NOMO-1 treated with DMSO at 0.1 percent for 48 hours (cell line): Measurements from ENCODE around the gene ADCY2.
"Not testable (repeated sequence)": the region's sequence is repeated elsewhere in the genome, so short reads cannot be mapped to it uniquely, and the experiment has no call there.

ENCODE experiments used
- DNase-seq: peaks from one replicate; lab custom pipeline; 2025; ENCODE audit not compliant: unreplicated experiment; lab: John Stamatoyannopoulos, UW

The ADCY2 gene

DNA sequence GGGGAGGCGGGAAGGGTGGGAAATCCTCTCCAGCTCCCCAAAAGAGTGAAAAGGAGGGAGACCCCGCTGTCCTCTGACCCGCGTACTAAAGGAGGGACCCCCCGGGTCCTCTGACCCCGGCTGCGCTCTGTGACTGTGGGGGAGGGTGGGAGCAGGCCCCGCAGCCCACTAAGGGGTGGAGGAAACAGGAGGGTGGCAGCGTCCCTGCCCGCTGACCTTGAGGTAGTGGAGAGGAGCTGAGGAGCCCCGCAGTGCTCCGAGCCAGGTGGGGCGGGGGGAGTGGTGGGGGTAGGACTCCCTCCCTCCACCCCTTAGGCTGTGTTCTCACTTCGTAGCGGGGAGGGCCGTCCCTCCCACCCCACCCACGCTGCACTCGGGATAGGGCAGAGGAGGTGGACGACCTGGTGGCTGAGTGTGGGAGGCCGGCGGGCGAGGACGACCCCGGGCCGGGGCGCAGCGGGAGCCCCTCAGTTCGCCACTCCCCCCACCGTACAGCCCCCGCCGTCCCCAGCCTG lies 449 bp upstream of the ADCY2 start:
- no peak for DNase-seq

DNA sequence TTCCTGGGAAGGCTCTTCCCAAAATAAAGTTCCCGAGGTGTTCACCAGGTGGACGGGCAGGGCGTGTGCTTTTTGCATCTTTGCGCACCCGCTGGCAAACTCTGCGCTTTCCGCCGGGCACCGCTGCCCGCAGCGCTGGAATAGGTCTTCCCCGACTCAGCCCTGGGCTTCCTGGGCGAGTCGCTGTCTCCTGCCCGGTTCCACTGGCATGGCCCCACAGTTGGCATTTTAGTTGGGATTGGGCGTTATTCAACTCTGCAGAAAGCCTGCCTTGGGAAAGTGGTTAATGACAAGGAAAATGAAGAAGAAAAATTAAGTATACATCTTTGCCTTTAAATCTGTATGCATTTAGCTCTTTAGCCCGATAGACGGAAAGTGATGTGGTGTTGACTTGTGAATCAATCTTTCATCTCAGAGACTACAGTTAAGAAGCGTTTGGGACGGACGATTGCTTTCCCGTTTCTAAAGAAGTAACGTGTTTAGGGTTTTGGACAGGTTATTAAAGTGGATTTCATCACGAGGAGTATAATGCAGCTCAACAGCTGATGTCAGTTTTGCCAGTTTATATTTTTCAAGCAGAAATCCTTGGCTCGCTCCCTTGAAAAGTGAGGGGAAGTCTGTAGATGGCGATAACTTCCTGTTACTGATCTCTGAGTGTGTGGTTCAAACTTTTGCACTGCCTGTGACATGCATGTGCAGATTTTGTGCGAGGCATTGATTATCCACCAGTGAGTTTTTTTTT lies 946 bp downstream of the ADCY2 start:
- peak; percentile 81 for DNase-seq

DNA sequence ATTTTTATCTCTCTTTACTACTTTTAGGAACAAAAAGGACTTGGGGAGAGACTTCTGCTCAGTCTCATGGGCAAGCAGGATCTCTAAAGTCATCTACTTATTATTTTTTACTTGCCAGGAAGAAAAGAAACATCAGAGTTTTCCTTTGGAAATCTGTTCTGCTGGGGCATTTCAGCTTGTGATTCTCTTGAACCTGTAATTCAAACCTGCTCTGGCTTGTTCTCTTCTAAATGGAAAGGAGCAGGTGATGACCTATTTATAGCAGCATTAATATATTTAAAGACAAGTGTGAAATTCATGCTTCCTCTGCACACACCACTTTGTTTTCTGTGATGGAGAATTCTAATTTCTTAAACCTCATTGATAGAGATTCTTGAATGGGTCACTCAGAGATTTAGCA lies 2.0 kb downstream of the ADCY2 start:
- no peak for DNase-seq

DNA sequence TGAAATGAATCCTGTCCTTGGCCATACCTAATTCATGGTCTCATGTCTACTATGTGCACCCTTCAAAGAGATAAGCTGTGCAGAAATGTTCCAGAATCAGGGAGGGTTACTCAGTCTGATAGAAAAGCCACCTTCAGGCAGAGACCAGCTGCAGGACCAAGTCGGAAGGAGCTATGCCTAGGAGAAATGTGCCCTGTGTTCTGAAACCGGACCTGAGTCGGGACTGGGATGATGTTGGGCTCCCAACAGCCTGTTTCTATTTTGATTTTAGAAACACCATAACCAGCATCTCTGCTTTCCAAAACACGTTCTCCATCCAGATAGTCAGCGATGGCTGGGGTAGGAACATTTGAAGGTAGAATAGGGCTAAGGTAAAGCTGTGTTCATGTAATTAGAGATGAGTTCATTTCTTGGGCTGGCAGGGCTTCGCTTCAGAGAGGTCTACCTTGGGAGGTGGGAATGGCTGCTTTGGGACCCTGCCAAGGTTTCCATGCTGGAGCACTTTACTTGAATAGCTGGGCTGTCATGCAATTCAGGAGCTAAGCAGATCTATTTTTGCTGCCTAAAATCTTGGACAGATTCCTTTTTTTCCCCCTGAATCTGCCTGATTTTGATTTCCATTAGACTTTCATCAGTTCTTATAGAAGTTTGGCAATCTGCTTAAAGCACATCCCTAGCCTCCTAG lies 2.8 kb downstream of the ADCY2 start:
- no peak for DNase-seq

DNA sequence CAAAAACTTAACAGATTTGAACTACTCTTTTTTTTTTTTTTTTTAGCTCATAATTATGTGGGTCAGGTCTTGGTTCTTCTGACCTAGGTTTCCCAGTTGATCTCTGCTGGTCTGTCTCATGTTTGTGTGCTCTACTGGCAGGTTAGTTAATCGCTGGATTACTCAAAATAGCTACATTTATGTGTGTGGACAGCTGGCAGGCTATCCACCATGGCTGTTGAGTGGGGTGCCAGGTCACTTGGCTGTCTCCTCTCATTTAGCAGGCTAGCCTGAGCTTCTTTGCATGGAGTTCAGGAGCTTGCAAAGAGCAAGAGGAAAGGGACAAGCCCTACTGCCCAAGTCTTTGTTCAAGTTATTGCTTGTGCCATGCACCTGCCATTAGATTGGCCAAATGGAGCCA lies 9.3 kb downstream of the ADCY2 start:
- no peak for DNase-seq

DNA sequence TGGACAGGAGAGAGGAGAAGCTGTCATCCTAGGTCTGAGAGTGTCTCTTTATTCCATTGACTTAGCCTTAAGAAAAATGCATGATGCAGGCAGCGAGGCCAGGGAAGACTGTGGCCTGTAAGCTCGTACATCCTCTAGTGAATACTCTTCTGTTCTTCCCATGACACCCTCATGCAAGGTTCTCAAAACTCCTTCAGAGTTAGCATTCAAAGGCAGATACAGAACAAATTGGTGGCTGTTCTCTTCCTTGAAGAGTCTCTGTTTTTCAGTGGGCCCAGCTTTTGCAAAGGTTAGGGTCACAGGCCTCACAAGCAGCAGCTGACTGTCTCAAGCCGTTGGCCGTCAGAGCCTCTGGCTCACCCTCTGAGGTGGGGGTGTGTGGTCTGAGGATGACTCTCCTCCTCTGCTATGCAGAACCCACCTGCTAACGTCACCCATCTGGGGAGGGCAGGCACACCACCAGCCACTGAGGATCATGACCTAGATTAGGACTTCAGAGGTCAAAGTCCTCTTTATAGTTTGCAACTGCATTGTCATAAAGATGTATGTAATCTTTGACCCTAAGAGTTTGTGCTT lies 15.1 kb downstream of the ADCY2 start:
- DNase-seq = no peak

DNA sequence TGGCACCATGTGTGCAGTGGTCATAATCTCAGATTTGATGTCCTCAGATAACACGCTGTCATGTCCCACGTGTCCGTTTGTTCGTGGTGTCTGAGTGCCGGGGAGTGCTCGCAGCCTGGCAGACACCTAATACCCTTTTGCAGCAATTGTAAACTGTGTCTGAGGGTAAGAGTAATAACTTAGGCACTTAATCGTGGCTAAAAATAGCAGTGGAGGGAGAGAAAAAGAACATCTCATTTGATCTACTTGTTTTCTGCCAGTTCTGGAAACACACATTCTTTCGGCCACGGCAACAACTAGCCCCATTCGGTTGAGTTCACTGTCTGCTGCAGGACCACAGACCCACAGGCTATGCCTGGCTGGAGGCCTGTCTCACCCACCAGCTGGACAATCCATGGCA lies 16.5 kb downstream of the ADCY2 start:
- DNase-seq = no peak

DNA sequence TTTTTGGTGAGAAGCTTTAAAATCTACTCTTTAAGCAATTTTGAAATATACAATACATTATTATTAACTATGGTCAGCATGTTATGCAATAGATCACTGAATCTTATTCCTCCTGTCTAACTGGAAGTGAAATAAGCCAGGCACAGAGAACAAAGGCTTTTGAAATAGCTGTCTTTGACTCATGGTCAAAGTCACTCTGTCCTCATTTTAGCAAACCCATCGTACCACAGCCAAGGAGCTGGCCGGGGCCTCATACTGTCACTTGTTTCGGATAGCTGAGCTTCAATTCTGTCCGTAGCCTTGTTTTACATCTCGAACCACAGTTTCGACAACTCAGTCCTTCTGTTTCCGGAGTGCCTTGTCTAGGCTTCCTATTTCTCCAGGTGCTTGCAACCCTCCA lies 19.2 kb downstream of the ADCY2 start:
- peak; percentile 83 for DNase-seq

DNA sequence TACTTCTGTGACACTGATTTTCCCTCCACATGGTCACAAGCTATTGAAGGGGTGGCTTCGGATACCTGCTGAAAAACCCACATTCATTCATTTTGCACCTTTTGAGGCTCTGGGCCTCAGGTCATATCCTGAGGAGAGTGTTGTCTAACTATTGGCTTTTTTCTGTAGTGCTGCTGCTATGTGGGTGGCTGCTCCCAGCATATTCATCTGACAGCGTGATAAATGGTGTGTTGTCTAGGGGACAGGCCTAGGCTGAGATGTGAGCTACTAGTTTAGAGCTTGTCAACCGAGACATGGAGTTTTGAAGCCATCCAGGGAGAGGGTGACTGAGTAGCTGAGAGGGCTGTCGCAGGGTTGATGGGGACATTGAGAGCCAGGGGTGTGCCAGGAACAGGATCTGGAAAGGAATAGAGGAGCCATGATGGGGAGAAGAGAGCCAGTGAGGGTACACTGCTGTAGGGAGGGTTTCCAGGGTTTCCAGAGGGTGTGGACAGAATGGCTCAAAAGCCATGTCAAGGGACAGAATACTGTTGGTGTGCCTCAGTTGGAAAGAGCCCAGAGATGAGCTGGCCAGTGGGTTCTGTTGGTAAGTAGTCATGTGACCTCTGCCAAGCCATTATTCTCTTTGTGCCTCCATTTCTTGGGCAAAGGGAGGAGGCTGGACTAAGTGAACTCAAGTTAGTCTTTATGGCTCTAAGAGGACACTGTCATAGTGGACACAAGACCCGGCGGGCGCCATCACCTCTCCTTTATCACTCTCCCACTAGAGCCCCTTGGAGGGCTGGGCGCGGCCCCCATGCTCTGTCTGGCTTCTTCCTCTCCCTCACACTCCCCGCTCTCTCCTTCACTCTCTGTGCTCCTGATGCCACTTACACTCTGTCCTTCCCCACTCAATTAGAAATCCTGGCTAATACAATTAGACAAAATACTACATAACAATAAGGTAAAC lies 19.9 kb downstream of the ADCY2 start:
- DNase-seq = no peak

DNA sequence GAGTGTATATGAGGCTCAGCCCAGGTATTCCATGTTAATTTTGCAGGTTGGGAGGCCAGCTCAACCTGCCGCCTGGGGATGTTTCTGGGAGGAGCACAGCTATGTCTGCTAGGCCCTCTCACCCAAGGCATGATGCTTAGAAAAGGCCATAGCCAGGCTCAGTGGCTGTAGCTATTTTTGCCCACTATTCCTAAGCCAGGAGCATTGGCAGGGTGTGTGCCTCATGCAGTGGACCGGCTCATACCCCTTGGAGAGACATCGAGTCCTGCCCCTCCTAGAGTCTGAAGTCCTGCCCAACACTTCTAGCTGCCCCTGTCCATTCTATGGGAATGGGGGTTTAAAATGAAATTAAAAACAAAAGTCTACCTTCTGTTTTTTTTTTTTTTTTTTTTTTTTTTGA lies 22.3 kb downstream of the ADCY2 start:
- no peak for DNase-seq

DNA sequence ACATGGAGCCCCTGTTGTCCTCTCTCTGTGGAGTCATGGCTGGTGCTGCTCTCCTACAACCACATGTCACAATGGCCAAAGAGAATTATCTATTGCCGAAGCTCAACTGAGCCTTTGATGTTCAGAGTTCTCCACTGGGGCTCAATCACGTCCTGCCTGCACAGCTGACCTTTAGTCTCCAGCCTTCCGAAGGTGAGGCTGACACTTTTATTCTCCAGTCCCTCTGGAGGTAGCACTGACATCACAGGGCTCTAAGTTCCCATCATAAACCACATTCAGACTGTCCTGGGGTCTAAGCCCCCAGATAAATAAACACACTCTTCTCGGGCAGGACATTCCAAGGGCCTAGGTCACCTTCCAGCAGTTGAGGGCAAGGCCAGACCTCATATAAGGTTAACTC lies 23.4 kb downstream of the ADCY2 start:
- DNase-seq = no peak

DNA sequence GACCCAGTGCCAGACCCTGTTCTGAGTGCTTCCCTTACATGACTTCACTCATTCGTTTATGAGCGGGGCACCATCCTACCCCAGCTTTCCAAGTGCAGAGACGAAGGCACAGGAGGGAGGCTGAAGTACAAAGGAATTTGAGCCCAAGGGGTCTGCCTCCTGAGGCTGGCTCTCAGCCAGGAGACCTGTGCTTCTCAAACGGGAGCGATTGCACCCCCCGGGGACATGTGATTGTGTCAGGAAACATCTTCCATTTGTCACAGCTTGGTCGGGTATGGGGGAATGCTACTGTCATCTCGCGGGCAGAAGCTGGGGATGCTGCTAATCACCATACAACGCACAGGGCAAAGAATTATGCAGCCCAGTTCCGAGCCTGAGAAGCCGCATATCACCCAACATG lies 23.9 kb downstream of the ADCY2 start:
- no peak for DNase-seq

DNA sequence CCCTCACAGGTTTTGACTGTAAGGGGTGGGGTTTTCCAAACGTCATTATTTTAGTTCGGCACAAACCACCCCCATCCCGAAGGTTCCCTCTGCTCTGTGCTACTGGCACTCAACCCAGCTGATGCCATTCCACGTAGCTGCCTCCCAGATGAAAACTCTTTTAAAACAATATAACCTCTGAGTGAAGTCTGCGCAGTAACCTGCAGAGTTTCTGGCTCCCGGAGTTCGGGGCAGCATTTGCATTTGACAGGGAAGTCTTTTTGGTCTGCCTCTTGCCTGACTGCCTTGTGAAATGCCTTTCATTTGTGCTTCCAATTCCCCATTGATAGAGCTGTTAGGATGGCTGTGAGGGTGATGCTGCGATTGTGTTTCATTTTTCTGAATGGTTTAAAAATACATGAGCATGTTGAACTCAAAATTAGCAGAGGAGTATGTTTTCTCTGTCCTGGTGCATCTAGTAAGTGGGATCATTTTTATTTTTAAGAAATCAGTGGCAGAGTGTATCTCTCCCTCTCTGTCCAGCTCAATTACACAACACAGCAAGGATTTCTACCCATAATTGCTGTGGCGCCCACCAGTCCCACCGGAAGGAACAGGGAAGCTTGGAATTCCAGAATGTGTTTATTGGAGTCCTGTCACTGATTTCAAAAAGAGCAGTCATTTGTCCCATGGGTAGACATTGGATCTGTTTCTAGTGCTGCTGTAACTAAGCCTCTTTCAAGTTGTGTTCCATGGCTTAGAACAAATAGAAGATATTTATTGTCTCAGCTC lies 24.8 kb downstream of the ADCY2 start:
- DNase-seq = no peak

DNA sequence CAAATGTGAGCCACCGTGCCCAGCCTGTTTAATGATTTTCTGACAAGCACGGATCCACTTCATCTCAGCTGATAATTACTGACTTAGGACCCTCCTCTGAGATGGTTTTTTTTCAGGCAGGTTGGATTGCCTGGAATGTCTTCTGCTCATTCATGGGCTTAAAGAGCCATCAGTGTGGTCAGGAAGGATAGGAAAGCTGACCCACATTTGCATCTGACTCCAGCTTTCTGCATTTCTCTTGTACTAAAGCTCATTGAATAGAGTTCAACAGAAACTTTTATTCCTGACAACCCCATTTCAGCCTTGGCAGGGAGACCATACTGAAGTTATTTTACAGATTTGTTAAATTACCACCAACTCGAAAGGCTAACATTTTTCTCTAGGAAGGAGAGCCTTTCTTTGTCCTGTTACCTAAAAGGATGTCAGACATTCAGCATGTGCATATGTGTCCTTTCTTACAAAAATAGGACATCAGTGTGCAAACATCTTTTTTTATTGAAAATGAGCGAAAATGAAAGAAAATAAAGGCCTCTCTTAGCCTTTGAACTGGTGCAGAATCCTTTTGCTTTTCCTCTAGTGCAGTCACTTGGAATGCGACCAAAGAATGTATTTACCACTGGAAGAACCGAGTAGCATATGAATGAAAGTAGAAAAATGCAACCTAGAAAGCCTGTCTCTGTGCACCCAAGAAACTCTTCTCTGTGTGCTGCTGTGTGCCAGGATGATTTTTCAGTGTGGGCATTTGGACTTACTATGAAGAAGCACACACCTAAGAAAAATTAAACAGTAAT lies 26.6 kb downstream of the ADCY2 start:
- no peak for DNase-seq

DNA sequence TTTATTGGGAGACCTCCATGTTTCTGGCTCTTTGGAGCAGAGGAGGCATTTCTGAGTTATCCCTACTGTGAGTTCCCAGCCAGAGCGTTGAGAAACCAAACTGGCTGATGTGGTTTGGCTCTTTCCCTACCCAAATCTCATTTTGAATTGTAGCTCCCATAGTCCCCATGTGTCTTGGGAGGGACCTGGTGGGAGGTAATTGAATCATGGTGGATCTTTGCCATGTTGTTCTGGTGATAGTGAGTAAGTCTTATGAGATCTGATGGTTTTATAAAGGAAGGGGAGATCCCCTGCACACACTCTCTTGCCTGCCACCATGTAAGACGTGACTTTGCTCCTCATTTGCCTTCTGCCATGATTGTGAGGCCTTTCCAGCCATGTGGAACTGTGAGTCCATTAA lies 27.3 kb downstream of the ADCY2 start:
- DNase-seq = not testable (repeated sequence)

DNA sequence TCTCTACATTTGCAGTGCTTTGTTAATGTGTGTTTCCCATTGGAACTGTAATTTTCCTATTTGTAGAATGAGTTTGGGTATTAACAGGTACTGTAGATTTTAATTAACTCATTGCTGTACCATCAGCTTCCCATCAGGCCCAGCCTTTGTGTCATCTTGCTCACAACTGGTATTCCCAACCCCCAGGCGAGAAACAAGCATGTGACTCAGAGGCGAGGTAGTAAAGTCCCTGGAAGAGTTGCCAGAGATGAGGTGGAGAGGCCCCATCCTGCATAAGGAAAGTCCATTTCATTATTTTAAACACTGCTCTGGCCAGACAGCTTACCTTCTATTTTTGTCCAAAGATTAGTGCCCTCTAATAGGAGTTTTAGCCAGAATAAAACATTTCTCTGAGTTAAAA lies 29.9 kb downstream of the ADCY2 start:
- no peak for DNase-seq

DNA sequence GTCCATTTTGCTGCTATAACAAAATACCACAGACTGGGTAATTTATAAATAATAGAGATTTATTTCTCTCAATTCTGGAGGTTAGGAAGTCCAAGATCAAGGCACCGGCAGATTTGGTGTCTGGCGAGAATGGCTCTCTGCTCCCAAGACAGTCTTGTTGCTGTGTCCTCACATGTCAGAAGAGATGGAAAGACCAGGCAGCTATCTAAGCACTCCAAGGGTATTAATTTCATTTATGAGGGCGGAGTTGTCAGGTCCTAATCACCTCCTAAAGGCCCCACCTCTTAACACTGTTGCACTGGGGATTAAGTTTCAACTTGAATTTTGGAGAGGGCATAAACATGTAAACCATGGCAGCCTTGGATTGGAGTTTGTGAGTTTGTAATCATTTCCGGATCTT lies 30.3 kb downstream of the ADCY2 start:
- no peak for DNase-seq

DNA sequence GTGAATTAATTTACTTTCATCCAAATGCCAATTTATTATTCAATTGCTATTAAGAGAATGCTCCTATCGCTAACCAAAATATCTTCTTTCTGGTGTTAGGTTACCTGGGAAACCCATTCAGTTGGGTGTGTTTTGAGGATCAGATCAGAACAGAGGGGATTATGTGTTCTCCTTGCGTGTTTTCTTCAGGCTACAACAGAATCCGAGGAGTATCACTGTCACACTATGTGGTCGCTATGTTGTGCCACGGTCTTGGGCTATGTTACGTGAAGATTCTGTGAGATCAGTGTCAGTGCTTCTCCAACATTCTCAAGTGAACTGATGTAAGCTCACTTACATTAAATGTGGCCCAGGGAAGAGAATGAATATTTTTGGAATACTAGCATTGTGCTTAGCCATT lies 39.0 kb downstream of the ADCY2 start:
- no peak for DNase-seq

DNA sequence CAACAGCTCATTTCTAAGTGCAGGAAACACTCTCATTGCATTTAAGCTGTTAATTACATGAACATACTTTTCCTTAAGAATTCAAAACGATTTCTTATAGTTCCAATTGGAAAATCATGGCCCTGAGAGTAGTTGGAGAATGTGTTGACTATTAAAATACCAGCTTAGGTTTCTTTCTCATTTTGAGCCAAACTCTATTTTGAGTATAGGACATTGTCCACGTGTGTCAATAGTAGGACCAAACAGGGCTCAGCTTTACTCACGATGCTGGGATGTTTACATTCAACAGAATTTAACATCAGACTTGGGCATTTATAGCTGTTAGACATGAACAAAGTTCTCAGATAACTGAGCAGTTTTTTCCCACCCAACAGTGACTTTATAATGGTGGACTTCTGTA lies 39.6 kb downstream of the ADCY2 start:
- no peak for DNase-seq

DNA sequence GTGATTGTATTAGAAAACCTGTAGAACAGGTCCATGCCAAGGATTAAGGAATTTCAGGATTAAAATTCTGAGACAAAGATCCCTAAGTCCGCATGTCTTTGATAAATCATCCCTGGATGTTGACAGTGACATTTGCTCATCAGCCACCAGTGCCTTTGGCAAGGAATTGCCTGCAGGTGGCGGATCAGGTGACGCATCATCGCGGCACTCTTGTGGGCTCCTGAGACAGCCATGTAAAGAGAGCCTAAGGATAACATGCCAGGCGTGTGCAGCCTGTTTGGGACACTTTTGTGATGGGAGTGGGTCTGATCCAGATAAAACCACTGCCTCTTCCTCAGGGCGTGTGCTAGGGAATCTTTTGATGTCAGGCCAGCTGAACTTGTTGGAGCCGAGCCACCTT lies 40.6 kb downstream of the ADCY2 start:
- DNase-seq = no peak
